ENCODE results near the gene METTL13.

METTL13 gene

GRCh38 chr1:171781176-171781875 lies at the start of gene METTL13:
Gene METTL13 (plus strand): TSS chr1:171781660. CDS start chr1:171781968, 308 bp downstream.
- Histone ChIP-seq H3K9me3 (ENCODE audit: control insufficient read depth, insufficient read depth, low read length) (no peaks in the 10 kb centered on the region), H3K27me3 (ENCODE audit: control insufficient read depth, insufficient read depth, low read length) (no peaks in the 10 kb centered on the region), H3K36me3 (ENCODE audit: control insufficient read depth, insufficient read depth, low read length) (peaks cover 32% of the 10 kb centered on the region), H3K9ac (ENCODE audit: low read depth, low read length) (peak within 1 kb of the TSS; percentile 71), H3K4me1 (ENCODE audit: control insufficient read depth, insufficient read depth, low read length) (peaks cover 7% of the 10 kb centered on the region; the same call in 1 of the 2 replicates), H3K4me3 (ENCODE audit: low read depth, low read length) (peak within 1 kb of the TSS; percentile 82), H3K27ac (ENCODE audit: low read depth, low read length) (peak within 1 kb of the TSS; percentile 91)

- no peak overlapping the region for H3K9ac ChIP-seq (ENCODE audit: low read depth, low read length)
Measured at GRCh38 chr1:171736196-171736595, 45.3 kb upstream of the METTL13 start.

GRCh38 chr1:171738911-171739310 lies 42.5 kb upstream of the METTL13 start:
- 0 out of 2 replicates have a peak, but pooled peaks cover 9% of the 10 kb centered on the region for H3K36me3 ChIP-seq (ENCODE audit: control insufficient read depth, insufficient read depth, low read length)
- H3K9me3 ChIP-seq (ENCODE audit: control insufficient read depth, insufficient read depth, low read length): no peaks in the 10 kb centered on the region
- no peak overlapping the region for H3K4me3 ChIP-seq (ENCODE audit: low read depth, low read length)
- no peaks in the 10 kb centered on the region for H3K27me3 ChIP-seq (ENCODE audit: control insufficient read depth, insufficient read depth, low read length)
- H3K9ac ChIP-seq (ENCODE audit: low read depth, low read length): no peak overlapping the region
- no peak overlapping the region for H3K27ac ChIP-seq (ENCODE audit: low read depth, low read length)
- H3K4me1 ChIP-seq (ENCODE audit: control insufficient read depth, insufficient read depth, low read length): peaks cover 25% of the 10 kb centered on the region

More at GRCh38 chr1:171736196-171736595, 45.3 kb upstream of the METTL13 start:
- peaks cover 14% of the 10 kb centered on the region for H3K4me1 ChIP-seq (ENCODE audit: control insufficient read depth, insufficient read depth, low read length)
- H3K27ac ChIP-seq (ENCODE audit: low read depth, low read length): no peak overlapping the region
- H3K9me3 ChIP-seq (ENCODE audit: control insufficient read depth, insufficient read depth, low read length): no peaks in the 10 kb centered on the region
- H3K27me3 ChIP-seq (ENCODE audit: control insufficient read depth, insufficient read depth, low read length): no peaks in the 10 kb centered on the region
- H3K36me3 ChIP-seq (ENCODE audit: control insufficient read depth, insufficient read depth, low read length): 0 out of 2 replicates have a peak, but pooled peaks cover 9% of the 10 kb centered on the region
- H3K4me3 ChIP-seq (ENCODE audit: low read depth, low read length): no peak overlapping the region

GRCh38 chr1:171739656-171740055 lies 41.8 kb upstream of the METTL13 start:
- no peaks in the 10 kb centered on the region for H3K27me3 ChIP-seq (ENCODE audit: control insufficient read depth, insufficient read depth, low read length)
- no peaks in the 10 kb centered on the region for H3K9me3 ChIP-seq (ENCODE audit: control insufficient read depth, insufficient read depth, low read length)
- 0 out of 2 replicates have a peak, but pooled peaks cover 9% of the 10 kb centered on the region for H3K36me3 ChIP-seq (ENCODE audit: control insufficient read depth, insufficient read depth, low read length)
- H3K4me1 ChIP-seq (ENCODE audit: control insufficient read depth, insufficient read depth, low read length): peaks cover 25% of the 10 kb centered on the region
- no peak overlapping the region for H3K4me3 ChIP-seq (ENCODE audit: low read depth, low read length)
- H3K27ac ChIP-seq (ENCODE audit: low read depth, low read length): no peak overlapping the region
- no peak overlapping the region for H3K9ac ChIP-seq (ENCODE audit: low read depth, low read length)

GRCh38 chr1:171740356-171740863 lies 41.0 kb upstream of the METTL13 start:
- peak overlapping the region; percentile 100 for H3K4me3 ChIP-seq (ENCODE audit: low read depth, low read length)
- no peak overlapping the region for H3K27ac ChIP-seq (ENCODE audit: low read depth, low read length)
- H3K9ac ChIP-seq (ENCODE audit: low read depth, low read length): no peak overlapping the region

GRCh38 chr1:171740987-171741871 lies 40.2 kb upstream of the METTL13 start:
- Histone ChIP-seq H3K9ac (ENCODE audit: low read depth, low read length) (peak overlapping the region; percentile 58), H3K27me3 (ENCODE audit: control insufficient read depth, insufficient read depth, low read length) (no peaks in the 10 kb centered on the region), H3K27ac (ENCODE audit: low read depth, low read length) (peak overlapping the region; percentile 91), H3K36me3 (ENCODE audit: control insufficient read depth, insufficient read depth, low read length) (0 out of 2 replicates have a peak, but pooled peaks cover 9% of the 10 kb centered on the region), H3K4me1 (ENCODE audit: control insufficient read depth, insufficient read depth, low read length) (peaks cover 25% of the 10 kb centered on the region), H3K4me3 (ENCODE audit: low read depth, low read length) (peak overlapping the region; percentile 100), H3K9me3 (ENCODE audit: control insufficient read depth, insufficient read depth, low read length) (no peaks in the 10 kb centered on the region)

More at GRCh38 chr1:171740356-171740863, 41.0 kb upstream of the METTL13 start:
- Histone ChIP-seq H3K9me3 (ENCODE audit: control insufficient read depth, insufficient read depth, low read length) (no peaks in the 10 kb centered on the region), H3K4me1 (ENCODE audit: control insufficient read depth, insufficient read depth, low read length) (peaks cover 25% of the 10 kb centered on the region), H3K36me3 (ENCODE audit: control insufficient read depth, insufficient read depth, low read length) (0 out of 2 replicates have a peak, but pooled peaks cover 9% of the 10 kb centered on the region), H3K27me3 (ENCODE audit: control insufficient read depth, insufficient read depth, low read length) (no peaks in the 10 kb centered on the region)

GRCh38 chr1:171741872-171742576 lies 39.4 kb upstream of the METTL13 start, which contains the start of gene VAMP4:
Gene VAMP4 (minus strand): TSS chr1:171742065. CDS start chr1:171738414, 3,651 bp downstream.
- H3K36me3 ChIP-seq (ENCODE audit: control insufficient read depth, insufficient read depth, low read length): 0 out of 2 replicates have a peak, but pooled peaks cover 4% of the 10 kb centered on the region
- H3K27ac ChIP-seq (ENCODE audit: low read depth, low read length): peak within 1 kb of the TSS; percentile 91
- no peaks in the 10 kb centered on the region for H3K9me3 ChIP-seq (ENCODE audit: control insufficient read depth, insufficient read depth, low read length)
- peaks cover 25% of the 10 kb centered on the region for H3K4me1 ChIP-seq (ENCODE audit: control insufficient read depth, insufficient read depth, low read length)
- H3K9ac ChIP-seq (ENCODE audit: low read depth, low read length): peak within 1 kb of the TSS; percentile 80
- peak within 1 kb of the TSS; percentile 100 for H3K4me3 ChIP-seq (ENCODE audit: low read depth, low read length)
- no peaks in the 10 kb centered on the region for H3K27me3 ChIP-seq (ENCODE audit: control insufficient read depth, insufficient read depth, low read length)

- peak overlapping the region; percentile 80 for H3K9ac ChIP-seq (ENCODE audit: low read depth, low read length)
- peak overlapping the region; percentile 100 for H3K4me3 ChIP-seq (ENCODE audit: low read depth, low read length)
- H3K4me1 ChIP-seq (ENCODE audit: control insufficient read depth, insufficient read depth, low read length): peaks cover 25% of the 10 kb centered on the region
- no peaks in the 10 kb centered on the region for H3K9me3 ChIP-seq (ENCODE audit: control insufficient read depth, insufficient read depth, low read length)
- H3K27ac ChIP-seq (ENCODE audit: low read depth, low read length): peak overlapping the region; percentile 91
- H3K27me3 ChIP-seq (ENCODE audit: control insufficient read depth, insufficient read depth, low read length): no peaks in the 10 kb centered on the region
- no peaks in the 10 kb centered on the region for H3K36me3 ChIP-seq (ENCODE audit: control insufficient read depth, insufficient read depth, low read length)
Measured at GRCh38 chr1:171742577-171742922, 38.9 kb upstream of the METTL13 start.

- H3K9me3 ChIP-seq (ENCODE audit: control insufficient read depth, insufficient read depth, low read length): no peaks in the 10 kb centered on the region
- H3K27me3 ChIP-seq (ENCODE audit: control insufficient read depth, insufficient read depth, low read length): no peaks in the 10 kb centered on the region
- H3K36me3 ChIP-seq (ENCODE audit: control insufficient read depth, insufficient read depth, low read length): no peaks in the 10 kb centered on the region
- H3K4me1 ChIP-seq (ENCODE audit: control insufficient read depth, insufficient read depth, low read length): peaks cover 25% of the 10 kb centered on the region
- peak overlapping the region; percentile 40 for H3K27ac ChIP-seq (ENCODE audit: low read depth, low read length)
- H3K9ac ChIP-seq (ENCODE audit: low read depth, low read length): no peak overlapping the region
- H3K4me3 ChIP-seq (ENCODE audit: low read depth, low read length): peak overlapping the region; percentile 100
Measured at GRCh38 chr1:171743081-171743870, 38.2 kb upstream of the METTL13 start.

GRCh38 chr1:171744986-171745385 lies 36.5 kb upstream of the METTL13 start:
- H3K27ac ChIP-seq (ENCODE audit: low read depth, low read length): no peak overlapping the region
- H3K4me3 ChIP-seq (ENCODE audit: low read depth, low read length): no peak overlapping the region
- no peaks in the 10 kb centered on the region for H3K27me3 ChIP-seq (ENCODE audit: control insufficient read depth, insufficient read depth, low read length)
- H3K9me3 ChIP-seq (ENCODE audit: control insufficient read depth, insufficient read depth, low read length): no peaks in the 10 kb centered on the region
- peaks cover 17% of the 10 kb centered on the region for H3K4me1 ChIP-seq (ENCODE audit: control insufficient read depth, insufficient read depth, low read length)
- no peak overlapping the region for H3K9ac ChIP-seq (ENCODE audit: low read depth, low read length)
- no peaks in the 10 kb centered on the region for H3K36me3 ChIP-seq (ENCODE audit: control insufficient read depth, insufficient read depth, low read length)

All from HUES48 (cell line).